Heart left ventricle (tissue), 13 donors: ENCODE data around the gene HTRA3.

ENCODE experiments used
- CTCF ChIP-seq, 12 donors: fragments of 200-600 bp; sonication (generic) in 4 of 12; IDR thresholded peaks; one replicate each; pipeline versions ENCODE4 v1.5.0 to v1.8.0; 2018 to 2022; ENCODE audit warnings: antibody characterized with exemption in 12 of 12, mild to moderate bottlenecking in 5 of 12
- POLR2A ChIP-seq, 2 donors: fragments of 450-650 bp; IDR thresholded peaks; one replicate each; pipeline ENCODE4 v1.6.1; 2017; ENCODE audit warnings: antibody characterized with exemption in 2 of 2, mild to moderate bottlenecking in 2 of 2, moderate library complexity in 2 of 2
- donor health status: ischemic (EF 13 %, LVEDD 7.1; RV severe dilation, severe dysfunction).
- donor health status: DM: no; HTN: yes; CAD: no.
- donor health status: DM: no; HTN: no; CAD: no.
- donor health status: ischemic (EF 25% LVEDD 6.9; RV normal size, moderate dysfunction).
- donor health status: ischemic (EF 25% LVEDD 5.7; RV mildly dilated, moderate dysfunction).
- donor health status: ischemic (EF 35%, LVEDD 5.7; RV mildly dilated, moderate dysfunction).
- donor health status: nonischemic (EF 11% LVEDD 7.7; RV severe dilation, severe dysfunction).
- donor health status: DM: yes; HTN: yes; CAD: no.
- donor health status: PGD.
- donor health status: ischemic (EF 29% LVEDD 5.4; RV normal size, mild dysfunction).
- donor health status: nonischemic (EF 23%, LVEDD 6.1; RV moderate dilation, normal function).

DNA sequence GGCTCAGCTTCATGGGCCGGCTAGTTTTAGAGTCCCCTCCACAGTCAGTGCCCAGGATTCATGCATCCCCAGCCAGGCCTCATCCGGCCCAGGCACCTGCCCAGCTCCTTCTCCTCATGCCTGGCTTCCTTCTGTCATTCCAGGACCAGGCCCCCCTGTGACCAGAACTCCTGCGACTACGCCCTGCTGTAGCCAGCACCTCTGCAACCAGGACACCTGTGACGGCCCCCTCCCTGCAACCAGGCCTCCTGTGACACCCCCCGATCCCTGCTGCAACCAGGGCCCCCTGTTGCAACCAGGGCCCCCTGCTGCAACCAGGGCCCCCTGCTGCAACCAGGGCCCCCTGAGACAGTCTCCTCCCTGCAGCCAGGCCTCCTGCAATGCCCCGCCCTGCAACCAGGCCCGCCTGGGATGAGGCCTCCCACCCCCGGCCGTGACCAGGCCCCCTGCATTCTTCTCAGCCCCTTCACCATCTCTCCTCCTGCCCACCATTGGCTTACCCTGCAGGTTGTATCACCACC lies 46.8 kb downstream of the HTRA3 start:
- no peak for TF ChIP-seq POLR2A (IDR thresholded peaks at IDR 0.05)
- TF ChIP-seq CTCF (IDR thresholded peaks at IDR 0.05): no peak
